HG03039 (cell line): ENCODE measurements around the gene TRIM31.

ENCODE experiments used
- ATAC-seq: cut with Tn5 transposase; IDR thresholded peaks from one replicate; pipeline ENCODE4 v1.9.1; 2021; ENCODE audit warnings: mild to moderate bottlenecking, moderate library complexity; ENCODE audit not compliant: unreplicated experiment

TRIM31 gene

DNA sequence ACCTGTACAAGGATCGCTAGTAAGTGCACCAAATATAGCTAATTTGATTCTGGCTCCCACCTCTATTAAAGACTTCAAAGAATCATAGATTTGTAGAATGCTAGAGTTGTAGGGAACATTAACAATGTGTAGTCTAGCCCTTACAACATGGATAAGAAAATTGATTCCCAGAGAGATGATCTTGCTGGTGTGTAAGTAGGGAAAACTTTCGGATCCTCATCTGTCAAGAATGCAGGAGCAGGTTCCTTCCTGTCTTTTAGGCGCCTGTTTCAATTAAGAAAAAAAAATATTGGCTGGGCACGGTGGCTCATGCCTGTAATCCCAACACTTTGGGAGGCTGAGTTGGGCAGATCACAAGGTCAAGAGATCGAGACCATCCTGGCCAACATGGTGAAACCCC is 25.0 kb downstream of the TRIM31 start:
- no peak for ATAC-seq

DNA sequence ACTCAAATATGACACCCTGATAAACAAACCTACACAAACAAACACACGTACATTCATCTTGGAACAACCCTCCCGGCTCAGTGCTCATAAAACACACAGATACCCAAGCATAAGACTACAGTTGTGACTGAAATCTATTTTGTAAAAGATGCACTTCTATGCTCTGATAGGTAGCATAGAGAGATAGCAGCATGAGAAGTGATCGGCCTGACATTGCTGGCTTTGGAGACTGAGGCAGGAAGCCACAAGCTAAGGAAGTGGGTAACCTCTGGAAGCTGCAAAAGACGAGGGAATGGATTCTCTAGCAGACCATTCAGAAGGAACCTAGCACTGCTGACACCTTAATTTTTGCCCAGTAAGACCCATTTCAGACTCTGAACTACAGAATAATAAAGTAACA is 35.7 kb downstream of the TRIM31 start:
- ATAC-seq, result no peak

DNA sequence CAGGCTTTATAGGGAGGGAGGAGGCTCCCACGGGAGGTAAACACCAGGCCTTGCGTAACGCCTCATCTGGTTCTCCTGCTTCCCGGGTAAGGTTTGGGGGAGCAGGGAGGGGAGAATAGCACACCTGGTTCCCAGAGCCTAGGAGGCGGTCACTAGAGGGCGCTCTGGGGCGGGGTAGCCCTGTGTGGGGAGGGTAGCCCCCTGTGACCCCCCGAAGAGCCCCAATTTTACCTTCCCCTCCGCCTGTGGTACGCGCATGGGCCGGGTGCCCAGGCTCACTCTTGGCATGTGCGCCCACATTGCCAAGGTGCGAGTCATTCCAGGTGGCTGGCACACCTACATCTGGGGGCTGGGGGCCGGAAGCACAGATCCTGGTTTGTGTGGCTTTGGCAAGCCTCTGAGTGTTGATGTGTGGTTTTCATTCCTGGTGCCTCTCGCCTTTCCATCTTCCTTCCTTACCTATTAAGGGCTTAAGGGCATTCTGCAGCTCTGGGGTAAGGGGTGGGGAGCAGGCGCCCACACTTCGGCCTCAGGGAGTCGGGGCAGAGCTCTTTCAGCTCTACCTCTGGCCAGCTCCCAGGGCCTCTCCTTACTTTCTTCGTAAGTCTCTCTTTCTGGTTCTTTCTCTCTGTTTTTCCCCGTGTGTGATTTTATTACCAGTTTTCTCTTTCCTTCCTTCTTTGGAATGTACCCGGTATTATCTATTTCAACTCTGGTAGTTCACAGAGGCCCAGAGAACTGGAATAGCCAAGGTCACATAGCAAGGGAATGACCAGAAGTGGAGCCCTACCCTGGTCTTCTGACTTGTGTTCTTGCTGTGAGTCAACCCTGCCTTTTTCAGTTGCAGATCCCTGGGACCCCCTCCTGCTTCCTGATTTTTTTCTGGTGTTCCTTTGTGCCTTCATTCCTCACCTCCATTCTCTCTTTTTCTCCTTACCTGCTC is 36.8 kb downstream of the TRIM31 start:
- no peak for ATAC-seq

DNA sequence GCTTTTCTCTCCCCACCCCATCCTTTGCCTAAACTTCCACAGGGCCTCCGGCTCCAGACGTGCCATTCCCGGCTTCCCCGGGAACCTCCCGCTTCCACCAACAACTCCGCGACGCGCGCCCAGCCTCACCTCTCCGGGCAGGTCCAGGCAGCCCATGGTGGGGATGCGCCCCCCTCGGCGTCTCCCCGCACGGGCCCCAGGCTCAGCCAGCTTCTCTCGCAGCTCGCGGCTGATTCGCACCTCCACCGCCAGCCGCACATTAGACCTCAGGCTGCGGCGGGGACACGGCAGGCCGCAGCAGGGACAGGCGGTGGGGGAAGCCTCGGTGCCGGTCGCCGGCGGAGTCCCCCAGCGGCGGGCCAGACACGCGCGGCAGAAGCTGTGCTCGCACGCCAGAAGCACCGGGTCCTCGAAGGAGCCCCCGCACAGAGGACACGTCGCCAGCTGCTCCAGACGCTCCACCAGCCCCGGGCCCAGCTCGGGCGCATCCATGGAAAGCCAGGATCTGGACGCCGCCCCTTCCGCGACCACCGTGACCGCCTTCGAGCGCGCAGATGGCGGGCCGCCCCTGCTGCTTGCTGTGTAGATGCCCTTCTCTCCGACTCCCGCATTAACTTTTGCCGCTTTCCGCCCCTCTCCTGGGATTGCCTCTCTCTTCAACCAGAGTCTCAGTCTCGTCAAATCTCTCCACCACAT is 37.6 kb downstream of the TRIM31 start, which contains the start of gene RNF39:
Gene RNF39 (minus strand): TSS at position 676 of the 696 bp plus-strand sequence. CDS start 184 bp downstream, at position 492.
- no peak for ATAC-seq

DNA sequence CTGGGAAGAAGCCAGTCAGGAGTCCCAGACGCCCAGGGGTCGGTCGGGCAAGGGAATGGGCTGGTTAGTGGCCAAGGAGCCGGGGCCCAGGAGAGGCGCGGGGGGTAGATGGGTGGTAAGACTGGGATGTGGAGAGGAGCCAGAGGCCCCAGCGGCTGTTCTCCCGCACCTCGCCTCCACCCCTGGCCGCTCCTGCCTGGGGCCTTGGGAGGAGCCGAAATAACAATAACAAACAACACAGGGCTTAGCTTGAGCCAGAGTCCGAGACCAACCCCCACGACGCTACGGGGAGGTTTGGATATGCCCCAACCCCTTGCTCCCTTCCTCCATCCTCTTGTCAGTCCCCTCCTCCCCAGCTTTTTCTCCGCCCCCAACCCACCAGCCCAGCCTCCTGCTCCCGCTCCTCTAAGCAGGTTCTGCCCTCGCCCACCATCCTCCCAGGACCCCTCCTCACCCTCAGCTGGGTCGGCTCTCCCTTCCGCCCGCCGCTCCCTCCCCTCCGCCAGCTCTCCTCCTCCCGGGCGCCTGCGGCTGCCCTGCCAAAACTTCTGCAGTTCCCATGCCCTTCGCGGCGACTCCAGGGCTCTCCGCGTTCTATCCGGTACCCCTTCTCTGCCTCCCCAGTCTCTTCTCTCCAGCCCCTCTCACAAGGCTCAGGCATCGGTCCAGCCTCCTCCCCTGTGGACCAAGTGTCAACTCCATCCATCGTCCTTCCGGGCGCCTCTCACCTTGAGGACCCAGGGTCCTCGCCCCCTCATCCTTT is 38.4 kb downstream of the TRIM31 start:
- no peak for ATAC-seq

DNA sequence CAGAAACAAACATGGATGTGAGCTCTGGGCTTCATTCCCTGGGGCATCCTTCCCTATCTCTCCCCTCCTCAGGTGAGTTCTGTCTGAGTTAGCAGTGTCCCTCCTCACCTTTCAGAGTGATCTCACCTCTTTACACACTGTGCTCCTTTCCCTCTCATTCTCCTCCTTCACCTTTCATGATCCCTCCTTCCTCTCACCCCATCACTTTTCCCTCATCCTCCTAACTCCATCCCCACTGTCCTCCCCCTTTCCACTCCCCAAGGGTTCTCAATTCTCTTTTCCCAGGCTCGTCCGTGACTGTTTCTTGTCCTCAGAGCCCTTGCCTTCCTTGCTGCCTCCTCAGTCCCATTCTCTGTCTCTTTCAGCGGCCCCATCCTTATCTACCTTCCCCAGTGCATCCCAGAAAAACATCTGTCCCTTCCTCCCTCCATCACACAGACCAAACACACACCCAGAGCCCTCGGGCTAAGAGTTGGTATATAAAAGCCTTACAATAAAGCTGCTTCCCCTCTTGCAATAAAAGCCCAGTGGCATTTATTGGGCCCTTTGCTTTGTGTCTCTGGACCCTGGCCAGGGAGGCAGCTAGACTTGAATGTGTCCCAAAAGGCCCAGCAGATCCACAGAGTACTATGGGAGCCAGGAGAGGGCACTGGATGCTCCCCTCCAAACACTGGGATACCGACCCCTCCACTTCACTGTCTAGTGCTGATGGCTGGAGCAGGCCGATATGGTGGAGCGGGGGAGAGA is 39.2 kb downstream of the TRIM31 start:
- ATAC-seq, result no peak

DNA sequence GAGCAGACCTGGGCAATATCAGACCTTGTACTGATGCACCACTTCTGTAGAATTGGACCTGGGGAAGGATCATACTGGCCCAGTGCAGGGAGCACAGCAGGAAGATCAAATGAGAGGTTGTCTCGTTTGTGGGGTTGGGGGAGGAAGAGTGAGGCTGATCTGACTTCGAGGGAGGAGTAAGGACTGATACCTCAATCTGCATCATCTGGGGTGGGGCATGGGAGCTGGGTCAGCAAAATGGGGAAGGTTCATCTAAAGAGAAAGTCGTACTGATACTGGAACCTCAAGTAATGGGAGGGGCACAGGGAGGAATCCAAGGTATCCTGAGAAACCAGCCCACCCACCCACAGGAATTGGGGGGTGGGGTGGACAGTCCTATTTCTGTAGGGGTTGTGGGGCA is 41.0 kb downstream of the TRIM31 start:
- ATAC-seq, result no peak

DNA sequence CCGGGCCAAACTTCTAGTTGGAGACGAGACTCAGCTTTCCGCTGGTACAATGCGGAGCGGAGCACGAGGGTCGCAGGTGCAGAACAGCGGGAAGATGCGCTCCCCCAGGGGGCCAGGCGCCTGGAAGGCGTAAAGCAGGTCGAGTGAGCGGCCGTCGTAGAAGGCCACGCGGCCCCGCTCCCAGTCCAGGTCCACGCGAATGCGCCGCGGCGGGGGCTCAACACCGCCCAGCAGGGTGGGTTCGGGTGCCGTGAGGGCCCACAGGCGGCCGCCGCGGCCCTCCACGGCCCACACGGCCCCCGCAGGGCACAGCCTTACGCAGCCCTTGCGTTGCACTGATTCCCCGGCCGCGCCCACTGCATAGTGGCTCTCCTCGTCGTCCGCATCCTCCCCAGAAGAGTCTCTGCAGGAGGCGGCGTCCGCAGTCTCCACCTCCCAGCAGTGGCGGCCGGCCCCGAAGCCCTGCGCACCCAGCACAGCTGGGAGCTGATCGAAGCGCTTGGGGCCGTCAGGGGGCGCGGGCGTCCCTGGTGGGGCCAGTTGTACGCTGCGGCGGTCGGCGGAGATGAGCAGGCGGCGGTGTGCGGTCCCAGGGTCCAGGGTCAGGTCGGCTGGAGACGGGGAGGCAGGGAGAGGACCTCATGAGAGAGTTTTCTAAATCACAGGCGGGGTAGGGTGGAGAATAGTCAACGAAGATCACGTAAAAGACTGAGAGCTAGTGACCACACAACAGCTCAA is 41.6 kb downstream of the TRIM31 start:
- no peak for ATAC-seq

DNA sequence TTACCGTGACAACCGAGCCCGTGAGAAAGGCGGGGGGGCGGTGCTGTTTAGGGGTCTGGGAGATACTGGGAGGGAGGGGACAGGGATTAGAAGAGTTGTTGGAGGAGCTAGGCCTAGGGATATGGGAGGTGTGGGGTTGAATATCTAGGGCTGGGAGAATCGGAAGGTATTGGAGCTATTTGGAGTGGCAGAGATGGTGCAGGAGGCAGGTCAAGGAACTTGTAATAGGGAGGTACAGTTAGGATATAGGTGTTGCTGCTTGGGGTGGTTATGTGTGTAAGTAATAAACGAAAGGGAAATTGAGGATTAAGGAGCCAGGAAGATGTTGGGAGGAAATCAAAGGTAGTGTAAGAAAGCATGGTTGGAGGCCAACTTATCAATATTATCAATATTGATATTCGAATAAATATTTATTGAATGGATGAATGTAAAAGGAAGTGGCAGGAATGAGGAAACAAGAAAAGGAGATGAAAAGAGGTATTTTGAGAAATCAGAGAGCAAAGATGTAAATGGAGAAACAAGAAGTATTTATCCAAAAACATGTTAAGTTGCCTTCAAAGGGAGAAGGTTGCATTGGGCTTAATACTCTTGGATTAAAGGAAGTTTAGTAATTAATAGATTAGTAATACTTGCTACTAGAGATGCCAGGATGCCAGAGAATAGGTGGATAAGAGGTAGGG is 45.3 kb downstream of the TRIM31 start:
- no peak for ATAC-seq

DNA sequence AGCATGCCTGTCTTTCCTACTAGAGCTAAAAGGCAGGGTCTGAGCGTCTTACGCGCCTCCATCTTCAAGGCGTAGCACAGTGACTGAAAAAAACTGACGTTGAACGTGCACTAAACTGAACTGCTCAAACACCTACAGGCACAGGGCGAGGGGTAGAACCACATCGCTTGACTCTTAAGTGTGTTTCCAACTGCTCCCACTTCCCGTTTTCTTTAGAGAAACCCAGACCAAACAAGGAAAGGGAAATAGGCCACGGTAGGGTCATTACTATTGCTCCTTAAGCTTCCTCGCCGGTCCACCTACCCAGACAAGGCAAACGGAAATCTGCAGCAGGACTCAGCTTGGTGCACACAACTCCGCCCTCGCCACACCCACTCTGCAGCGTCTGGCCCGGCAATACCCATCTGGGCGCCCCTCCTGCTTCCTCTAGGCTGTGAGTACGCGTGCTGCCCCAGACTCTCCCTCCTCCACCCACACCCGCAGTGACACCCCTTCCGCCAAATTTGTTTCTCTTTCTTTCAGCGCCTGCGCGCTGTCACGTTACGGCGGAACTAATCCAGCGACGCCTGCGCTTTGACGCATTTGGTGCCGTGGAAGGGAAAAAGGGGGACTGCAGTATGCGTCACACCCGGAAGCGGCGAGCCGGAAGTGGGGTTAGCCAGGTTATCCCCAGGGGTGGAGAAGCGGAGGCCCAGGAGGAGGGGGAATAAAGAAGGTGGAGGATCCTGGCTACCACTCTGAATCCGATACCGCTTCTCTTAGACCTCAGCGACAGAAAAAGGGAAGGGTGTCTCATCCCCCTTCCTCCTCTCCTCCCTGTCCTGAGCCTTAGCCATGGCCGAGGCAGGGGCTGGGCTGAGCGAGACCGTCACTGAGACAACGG is 46.1 kb downstream of the TRIM31 start, which contains the start of gene PPP1R11:
Gene PPP1R11 (plus strand): TSS at position 622 of the 883 bp plus-strand sequence. CDS start 213 bp downstream, at position 835.
- peak; percentile 91 for ATAC-seq

DNA sequence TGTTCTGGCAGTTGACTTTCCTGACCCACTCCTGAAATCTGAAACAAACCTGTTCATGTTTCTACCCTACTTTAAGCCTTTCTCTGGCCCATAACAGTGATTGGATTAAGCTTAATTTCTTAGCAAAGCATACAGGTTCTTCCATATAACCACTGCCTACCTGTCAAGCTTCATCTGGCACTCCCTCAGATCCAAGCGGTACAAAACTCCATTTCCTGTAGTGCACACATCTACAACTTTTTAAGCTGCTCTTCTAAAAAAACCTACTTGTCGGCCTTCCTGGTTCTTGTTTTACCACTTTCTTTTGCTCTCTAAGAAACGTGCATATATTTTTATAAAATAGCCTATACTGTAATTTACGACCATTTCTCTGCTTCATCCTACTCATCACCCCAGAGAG is 46.8 kb downstream of the TRIM31 start:
- no peak for ATAC-seq

DNA sequence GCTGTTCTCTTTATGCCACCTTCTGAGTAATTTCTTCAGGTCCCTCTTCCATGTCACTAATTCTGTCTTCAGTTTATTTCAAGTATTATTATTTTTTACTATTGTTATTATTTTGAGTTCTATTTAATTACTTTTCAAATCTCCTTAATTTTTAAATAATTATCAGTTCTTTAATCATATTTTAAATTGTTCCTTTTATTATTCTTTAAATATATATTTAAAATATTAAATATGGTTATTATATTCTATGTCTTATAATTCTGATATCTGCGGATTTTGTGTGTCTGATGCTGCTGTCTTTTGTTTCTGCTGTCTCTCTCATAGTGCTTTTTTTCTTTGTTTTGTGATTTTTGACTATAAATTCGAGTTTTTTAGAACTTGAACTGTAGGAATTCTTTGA is 49.6 kb downstream of the TRIM31 start:
- ATAC-seq, result no peak

DNA sequence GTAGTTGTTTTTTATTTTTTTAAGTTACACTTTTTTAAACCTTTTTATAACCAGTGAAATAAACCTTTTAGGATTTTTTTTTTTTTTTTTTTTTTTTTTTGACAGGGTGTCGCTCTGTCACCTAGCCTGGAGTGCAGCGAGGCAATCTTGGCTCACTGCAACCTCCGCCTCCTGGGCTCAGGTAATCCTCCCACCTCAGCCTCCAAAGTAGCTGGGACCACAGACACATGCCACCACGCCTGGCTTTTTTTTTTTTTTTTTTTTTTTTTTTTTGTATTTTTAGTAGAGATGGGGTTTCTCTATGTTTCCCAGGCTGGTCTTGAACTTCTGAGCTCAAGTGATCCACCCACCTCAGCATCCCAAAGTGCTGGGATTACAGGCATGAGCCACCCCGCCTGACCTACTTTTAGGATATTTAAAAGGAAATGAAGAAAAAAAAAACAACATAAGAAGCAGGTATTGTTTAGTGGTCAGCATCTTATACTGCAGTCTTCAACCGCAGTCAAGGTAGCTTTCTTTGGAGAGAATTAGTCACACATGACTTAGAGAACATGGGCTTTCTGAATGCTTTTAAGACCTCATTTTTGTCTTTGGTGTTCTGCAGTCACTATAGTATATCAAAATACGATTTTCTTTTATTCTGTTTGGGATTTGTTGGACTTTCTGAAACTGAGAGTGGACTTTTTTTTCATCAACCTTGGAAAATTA is 50.3 kb downstream of the TRIM31 start:
- no peak for ATAC-seq

DNA sequence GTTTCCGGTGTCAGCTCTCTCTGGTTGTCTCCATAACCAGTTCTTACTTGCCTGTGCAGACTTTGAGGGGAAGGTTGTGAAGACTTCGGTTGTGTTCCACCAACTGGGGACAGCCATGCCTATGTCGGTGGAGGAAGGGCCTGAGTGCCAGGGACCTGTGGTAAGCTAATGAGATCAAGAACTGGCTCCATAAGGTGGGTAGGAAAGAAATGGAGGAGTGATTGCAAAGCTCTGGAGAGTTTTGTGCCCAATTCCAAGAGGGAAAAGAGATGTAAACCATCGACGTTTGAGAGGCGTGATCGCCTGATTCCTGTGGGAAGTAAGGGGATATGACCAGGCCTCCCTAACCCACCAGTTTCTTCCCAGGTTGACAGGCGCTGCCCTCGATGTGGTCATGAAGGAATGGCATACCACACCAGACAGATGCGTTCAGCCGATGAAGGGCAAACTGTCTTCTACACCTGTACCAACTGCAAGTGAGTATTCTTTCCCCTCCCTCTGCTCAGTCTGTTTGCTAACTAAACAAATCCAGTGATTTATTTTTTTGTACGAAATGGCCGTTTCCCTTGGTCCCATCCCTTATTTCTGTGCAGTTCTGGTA is 50.9 kb downstream of the TRIM31 start:
- ATAC-seq, result no peak

DNA sequence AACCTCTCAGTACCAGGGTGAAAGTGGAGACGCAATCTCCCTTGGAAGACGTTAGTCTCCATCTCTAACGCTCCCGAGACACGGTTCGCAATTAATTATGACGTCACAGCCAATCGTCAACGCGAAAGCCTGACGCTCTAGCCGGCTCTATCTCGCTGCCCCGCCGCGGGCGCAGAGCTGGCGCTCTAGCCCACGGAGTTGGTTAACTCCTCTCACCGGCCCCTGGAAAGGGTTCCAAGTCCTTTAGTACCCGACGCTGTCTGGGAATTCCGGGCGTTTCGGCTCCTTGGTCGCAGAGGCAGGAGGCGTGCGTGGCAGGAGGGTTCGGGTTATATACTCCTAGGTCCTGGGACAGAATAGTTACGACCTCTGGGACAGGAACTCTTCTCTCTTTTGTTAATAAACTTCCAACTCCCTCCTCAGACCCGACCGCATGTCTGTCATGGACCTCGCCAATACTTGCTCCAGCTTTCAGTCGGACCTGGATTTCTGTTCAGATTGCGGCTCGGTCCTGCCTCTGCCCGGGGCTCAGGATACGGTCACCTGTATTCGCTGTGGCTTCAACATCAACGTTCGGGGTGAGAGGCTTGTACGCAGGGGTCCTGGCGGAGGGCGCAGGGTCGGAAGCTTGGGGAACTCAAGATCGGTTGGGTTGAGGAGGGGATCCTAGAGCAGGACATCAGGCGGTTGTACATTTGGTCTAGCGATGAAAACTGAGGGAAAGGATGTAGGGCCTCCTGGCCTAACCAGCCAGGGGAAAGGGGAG is 51.6 kb downstream of the TRIM31 start, which contains the start of gene POLR1H:
Gene POLR1H (plus strand): TSS at position 174 of the 766 bp plus-strand sequence. CDS start 260 bp downstream, at position 434.
- ATAC-seq, result no peak

DNA sequence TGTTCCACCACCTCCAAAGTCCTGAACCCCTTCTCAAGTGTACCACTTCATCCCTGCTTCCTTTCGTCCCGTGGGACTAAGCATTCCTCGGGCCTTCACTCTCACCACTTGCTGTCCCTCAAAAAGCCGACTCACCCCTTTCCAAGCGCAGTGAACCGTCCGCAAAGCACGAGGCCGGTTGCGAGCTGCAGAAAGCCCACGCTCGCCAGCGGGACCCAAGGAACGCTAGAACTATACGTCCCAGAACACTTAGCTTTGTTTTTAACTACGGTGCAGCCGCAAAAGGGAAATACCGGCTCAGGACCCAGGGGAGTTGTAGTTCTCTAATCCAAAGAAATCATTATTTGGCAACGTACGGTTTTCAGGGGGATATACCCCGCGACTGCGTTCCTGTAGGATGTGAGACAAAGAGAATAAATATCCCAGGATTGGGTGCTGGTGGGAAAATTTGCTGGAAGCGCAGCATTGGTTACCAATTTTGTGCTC is 52.2 kb downstream of the TRIM31 start:
- ATAC-seq, result no peak
